Fibroblast of mammary gland (primary cell): ENCODE measurements around the gene ARL6.

Source experiments
- DNase-seq: peaks from one replicate; pipeline ENCODE4 v3.0.0-alpha.2; 2010; ENCODE audit warnings: low read depth
- H3K4me3 ChIP-seq: 2 replicates; pipeline ENCODE4 v1.5.1; 2011; ENCODE audit warnings: low read depth, mild to moderate bottlenecking, low read length, moderate library complexity; ENCODE audit not compliant: control insufficient read depth
- TF ChIP-seq, protein P1 (sequence below): conservative IDR thresholded peaks from 2 replicates; pipeline ENCODE4 v1.5.1; 2011; ENCODE audit warnings: low read depth, low read length, inconsistent platforms; ENCODE audit not compliant: control insufficient read depth, insufficient read depth

The ARL6 gene

GRCh38 chr3:97820780-97821179, 56.2 kb downstream of the ARL6 start:
- TF ChIP-seq, protein P1, sequence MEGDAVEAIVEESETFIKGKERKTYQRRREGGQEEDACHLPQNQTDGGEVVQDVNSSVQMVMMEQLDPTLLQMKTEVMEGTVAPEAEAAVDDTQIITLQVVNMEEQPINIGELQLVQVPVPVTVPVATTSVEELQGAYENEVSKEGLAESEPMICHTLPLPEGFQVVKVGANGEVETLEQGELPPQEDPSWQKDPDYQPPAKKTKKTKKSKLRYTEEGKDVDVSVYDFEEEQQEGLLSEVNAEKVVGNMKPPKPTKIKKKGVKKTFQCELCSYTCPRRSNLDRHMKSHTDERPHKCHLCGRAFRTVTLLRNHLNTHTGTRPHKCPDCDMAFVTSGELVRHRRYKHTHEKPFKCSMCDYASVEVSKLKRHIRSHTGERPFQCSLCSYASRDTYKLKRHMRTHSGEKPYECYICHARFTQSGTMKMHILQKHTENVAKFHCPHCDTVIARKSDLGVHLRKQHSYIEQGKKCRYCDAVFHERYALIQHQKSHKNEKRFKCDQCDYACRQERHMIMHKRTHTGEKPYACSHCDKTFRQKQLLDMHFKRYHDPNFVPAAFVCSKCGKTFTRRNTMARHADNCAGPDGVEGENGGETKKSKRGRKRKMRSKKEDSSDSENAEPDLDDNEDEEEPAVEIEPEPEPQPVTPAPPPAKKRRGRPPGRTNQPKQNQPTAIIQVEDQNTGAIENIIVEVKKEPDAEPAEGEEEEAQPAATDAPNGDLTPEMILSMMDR: no peak
- H3K4me3 ChIP-seq: peak overlapping the region; percentile 64
- DNase-seq: no peak

DNA sequence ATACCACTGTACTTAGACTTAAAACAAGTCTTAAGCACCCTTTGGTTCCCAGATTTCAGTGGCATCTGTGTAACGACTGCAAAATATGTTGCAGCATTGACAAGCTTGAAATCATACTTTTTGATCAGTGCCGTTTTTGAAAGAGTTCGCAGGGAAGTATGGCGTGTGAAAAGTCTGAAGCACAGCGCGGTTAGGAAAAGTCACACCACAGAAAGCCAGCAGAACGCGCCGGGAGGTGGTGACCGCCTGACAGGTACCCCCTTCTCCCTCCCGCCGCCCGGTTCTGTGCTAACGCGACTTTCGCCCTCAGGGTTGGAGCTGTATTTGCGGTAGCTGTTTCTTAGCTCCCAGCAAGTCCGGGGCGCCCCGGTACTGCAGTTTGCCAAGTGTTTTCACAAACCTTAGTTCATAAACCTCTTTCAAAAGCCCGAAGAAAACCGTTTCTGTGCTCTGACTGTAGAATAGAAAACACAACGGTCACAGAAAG, 56.8 kb downstream of the ARL6 start:
- H3K4me3 ChIP-seq: peak overlapping the region; percentile 64
- TF ChIP-seq, protein P1: no peak
- DNase-seq: peak; percentile 47

DNA sequence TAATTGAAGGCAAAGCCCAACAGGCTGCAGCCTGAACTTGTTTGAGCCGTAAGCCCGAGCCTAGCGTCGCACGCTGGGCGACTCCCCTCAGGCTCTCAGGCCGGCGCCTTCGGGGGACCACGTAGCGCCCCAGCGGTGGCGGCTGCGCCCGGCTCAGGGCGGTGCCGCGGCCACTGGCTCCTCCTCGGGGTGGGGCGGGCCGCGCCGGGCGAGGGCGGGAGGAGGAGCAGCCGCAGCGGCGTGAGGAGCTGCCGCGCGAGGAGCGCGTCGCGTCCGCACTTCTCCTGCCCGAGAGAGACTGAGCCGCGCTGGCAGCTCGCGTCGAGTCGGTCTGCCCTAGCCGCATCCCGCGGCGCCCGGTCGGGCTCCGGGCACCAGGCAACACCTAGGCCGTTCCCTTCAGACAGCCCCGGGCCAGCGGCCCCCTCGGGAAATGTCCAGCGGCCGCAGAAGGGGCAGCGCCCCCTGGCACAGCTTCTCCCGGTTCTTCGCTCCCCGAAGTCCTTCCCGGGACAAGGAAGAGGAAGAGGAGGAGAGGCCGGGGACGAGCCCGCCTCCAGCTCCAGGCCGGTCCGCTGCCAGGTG, 57.3 kb downstream of the ARL6 start, which contains the start of gene CRYBG3:
CRYBG3 (plus strand) TSS at position 238 of the 585 bp plus-strand sequence; CDS start at position 434, 196 bp downstream.
- DNase-seq: peak; percentile 70

DNA sequence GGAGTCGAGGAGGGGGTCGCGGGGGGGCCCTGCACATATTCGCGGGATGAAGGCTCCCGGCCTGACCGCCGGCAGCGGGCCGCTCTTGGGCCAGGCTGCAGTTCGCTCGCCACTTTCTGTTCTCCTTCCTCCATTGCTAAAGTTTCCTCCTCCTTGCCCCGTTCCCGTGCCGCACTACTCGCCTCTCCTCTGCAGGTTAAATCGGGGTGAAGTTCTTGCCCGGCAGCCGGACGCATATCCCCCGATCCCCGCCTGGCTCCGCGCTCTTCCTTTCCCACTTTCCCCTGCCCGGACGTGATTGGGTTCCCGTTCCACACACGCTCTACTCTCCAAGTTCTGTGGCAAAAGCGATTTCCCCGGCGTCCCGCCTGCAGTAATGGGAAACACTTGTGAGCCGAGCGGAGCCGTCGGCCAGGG, 57.8 kb downstream of the ARL6 start:
- peak; percentile 63 for DNase-seq
- peak overlapping the region; percentile 80 for H3K4me3 ChIP-seq
- TF ChIP-seq, protein P1: no peak

More for the DNA sequence above, 57.3 kb downstream of the ARL6 start, which contains the start of gene CRYBG3:
- TF ChIP-seq, protein P1: peak; percentile 18
- peak within 1 kb of the TSS; percentile 80 for H3K4me3 ChIP-seq

GRCh38 chr3:97823046-97824004, 58.8 kb downstream of the ARL6 start:
- peak; percentile 30 for DNase-seq
- TF ChIP-seq, protein P1: no peak
- peak overlapping the region; percentile 80 for H3K4me3 ChIP-seq

GRCh38 chr3:97825101-97825500, 60.5 kb downstream of the ARL6 start:
- H3K4me3 ChIP-seq: no peak overlapping the region
- peak; percentile 14 for DNase-seq
- TF ChIP-seq, protein P1: no peak
